Prostate gland (tissue), 2 donors: ENCODE results near the gene ATP12A. TPM values are rescaled to one million over a fixed set of nuclear protein-coding genes. Genes with fewer than 3 reads are reported as not detected.

Experiments used
- DNase-seq: peaks from one replicate; pipeline ENCODE4 v3.0.0-alpha.2; 2019; ENCODE audit warnings: low spot score
- H3K27ac ChIP-seq, 2 donors: fragments of 200-600 bp; sonication (generic); 2 replicates each; pipeline ENCODE4 v1.5.1; 2017 to 2019
- H3K27me3 ChIP-seq: fragments of 200-600 bp; sonication (generic); replicated peaks from 2 replicates; pipeline ENCODE4 v1.5.1; 2019; ENCODE audit not compliant: insufficient read depth
- H3K36me3 ChIP-seq, 2 donors: fragments of 200-600 bp; sonication (generic); 1 replicate in 1 of 2; 2 replicates in 1 of 2; pipeline versions ENCODE4 v1.5.1 to v1.8.1; 2017 to 2019
- H3K4me1 ChIP-seq: fragments of 200-600 bp; sonication (generic); replicated peaks from 2 replicates; pipeline ENCODE4 v1.5.1; 2019
- H3K4me3 ChIP-seq, 2 donors: fragments of 200-600 bp; sonication (generic); 2 replicates each; pipeline ENCODE4 v1.5.1; 2017 to 2019
- H3K9me3 ChIP-seq: fragments of 200-600 bp; sonication (generic); 2 replicates; pipeline ENCODE4 v1.5.1; 2017
- CTCF ChIP-seq, 4 experiments: fragments of 200-600 bp in 2 of 4; fragments of 450-650 bp in 2 of 4; sonication (generic) in 2 of 4; IDR thresholded peaks; 1 replicate in 3 of 4; 2 replicates in 1 of 4; pipeline ENCODE4 v1.5.1; 2016 to 2019; ENCODE audit warnings: antibody characterized with exemption in 4 of 4, mild to moderate bottlenecking in 2 of 4, moderate library complexity in 2 of 4
- POLR2A ChIP-seq: fragments of 450-650 bp; IDR thresholded peaks from one replicate; pipeline ENCODE4 v1.6.1; 2016; ENCODE audit warnings: antibody characterized with exemption, mild to moderate bottlenecking
- POLR2AphosphoS5 ChIP-seq: sonication (generic); formaldehyde crosslinking; IDR thresholded peaks from one replicate; pipeline ENCODE4 v1.6.1; 2017; ENCODE audit warnings: antibody characterized with exemption
- WGBS: methylation state at CpG from one replicate; pipeline ENCODE4 v1.1.5; 2018; 5-methylcytosine and 5-hydroxymethylcytosine counted together
- intact Hi-C: fragments of 100-400 bp; cut with DNase I; formaldehyde crosslinking; loops from one replicate; pipeline ENCODE4 v1.14.2; 2022
- total RNA-seq, 2 donors: library from RNA; depleted of rRNA; stranded (reverse); fragments of >200 nt; gene quantifications; one replicate each; pipeline ENCODE4 v1.1.0, GENCODE V29; 2016

Gene ATP12A
- total RNA-seq, 2 donors from 2014 or later = 0.09 to 0.91 TPM

- whole genome bisulfite sequencing = 69% methylated on average over 7 of the region's 7 CpGs
- DNase-seq = no peak
- no peaks in the 10 kb centered on the region for H3K4me1 ChIP-seq
- intact Hi-C loops = no loop called here
- no peaks in the 10 kb centered on the region for H3K9me3 ChIP-seq
- no peaks in the 10 kb centered on the region for H3K27me3 ChIP-seq
- H3K36me3 ChIP-seq = no peaks in the 10 kb centered on the region
- TF ChIP-seq POLR2AphosphoS5 = no peak
- TF ChIP-seq CTCF (IDR thresholded peaks at IDR 0.05) = no peak
- no peak for TF ChIP-seq POLR2A
- no peak overlapping the region for H3K4me3 ChIP-seq
- H3K27ac ChIP-seq = no peak overlapping the region
Observed at GRCh38 chr13:24651718-24652345, 28.4 kb upstream of the ATP12A start.

- Histone ChIP-seq H3K4me1 (no peaks in the 10 kb centered on the region), H3K27ac (no peak overlapping the region), H3K27me3 (no peaks in the 10 kb centered on the region), H3K4me3 (no peak overlapping the region), H3K36me3 (no peaks in the 10 kb centered on the region), H3K9me3 (no peaks in the 10 kb centered on the region)
- WGBS = 80% methylated on average over 3 of the region's 3 CpGs
- intact Hi-C loops = no loop called here
- DNase-seq = no peak
- no peak for TF ChIP-seq POLR2AphosphoS5
- no peak for TF ChIP-seq CTCF (IDR thresholded peaks at IDR 0.05)
- no peak for TF ChIP-seq POLR2A
Observed at GRCh38 chr13:24652359-24652758, 27.8 kb upstream of the ATP12A start.

GRCh38 chr13:24654741-24655140, 25.5 kb upstream of the ATP12A start:
- no peaks in the 10 kb centered on the region for H3K4me1 ChIP-seq
- no peak for DNase-seq
- no peak overlapping the region for H3K4me3 ChIP-seq
- no peak overlapping the region for H3K27ac ChIP-seq
- TF ChIP-seq POLR2AphosphoS5 = no peak
- TF ChIP-seq CTCF (IDR thresholded peaks at IDR 0.05) = no peak
- no peak for TF ChIP-seq POLR2A
- no peaks in the 10 kb centered on the region for H3K27me3 ChIP-seq
- no peaks in the 10 kb centered on the region for H3K9me3 ChIP-seq
- 90% methylated on average over 7 of the region's 7 CpGs for WGBS
- intact Hi-C loops = no loop called here
- H3K36me3 ChIP-seq = no peaks in the 10 kb centered on the region

- Histone ChIP-seq H3K27ac (no peak overlapping the region), H3K9me3 (no peaks in the 10 kb centered on the region), H3K4me3 (no peak overlapping the region), H3K36me3 (no peaks in the 10 kb centered on the region), H3K27me3 (no peaks in the 10 kb centered on the region), H3K4me1 (no peaks in the 10 kb centered on the region)
- WGBS = 74% methylated on average over 3 of the region's 3 CpGs
- DNase-seq = no peak
- intact Hi-C loops = no loop called here
- TF ChIP-seq CTCF (IDR thresholded peaks at IDR 0.05) = no peak
- TF ChIP-seq POLR2A = no peak
- no peak for TF ChIP-seq POLR2AphosphoS5
Observed at GRCh38 chr13:24659239-24659638, 21.0 kb upstream of the ATP12A start.

- TF ChIP-seq POLR2A (no peak), CTCF (IDR thresholded peaks at IDR 0.05) (no peak)
- Histone ChIP-seq H3K4me1 (no peaks in the 10 kb centered on the region), H3K27ac (no peak overlapping the region), H3K27me3 (no peaks in the 10 kb centered on the region), H3K4me3 (no peak overlapping the region), H3K9me3 (no peaks in the 10 kb centered on the region), H3K36me3 (no peaks in the 10 kb centered on the region)
- 17% methylated on average over 4 of the region's 4 CpGs for WGBS
- no peak for DNase-seq
- intact Hi-C loops = no loop called here
Observed at GRCh38 chr13:24660023-24660741, 20.0 kb upstream of the ATP12A start.
